Measurements from ENCODE around the gene CTTNBP2.

DNA sequence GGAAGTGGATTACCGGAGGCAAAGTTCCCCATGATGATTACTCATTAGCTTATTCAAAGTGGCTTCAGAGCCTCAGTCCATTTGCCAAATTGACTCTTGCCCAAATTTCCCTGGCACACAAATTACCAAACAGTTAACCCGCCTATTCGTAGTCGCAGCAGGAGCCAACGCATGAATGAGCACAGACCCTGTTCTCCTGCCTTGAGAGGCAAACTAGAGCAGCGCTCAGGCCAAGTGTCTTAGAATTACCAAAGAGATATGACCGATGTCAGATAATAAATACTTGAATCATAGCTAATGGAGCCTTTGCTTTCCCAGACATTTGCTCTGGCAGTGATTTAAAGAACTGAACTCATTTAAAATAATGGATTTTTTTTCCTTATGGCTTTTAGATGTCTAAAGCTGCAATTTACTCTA lies 64.9 kb downstream of the CTTNBP2 start:
- TF ChIP-seq JUN (IDR thresholded peaks at IDR 0.05) (no peak), CTCF (IDR thresholded peaks at IDR 0.05) (no peak), CHD2 (IDR thresholded peaks at IDR 0.05; ENCODE audit: low read length, partially characterized antibody) (no peak), EP300 (IDR thresholded peaks at IDR 0.05) (no peak), USF2 (IDR thresholded peaks at IDR 0.05) (no peak), POLR2A (IDR thresholded peaks at IDR 0.05; ENCODE audit: low read length) (no peak), FOXS1 (CRISPR knock-in tag; IDR thresholded peaks at IDR 0.05) (no peak), CEBPB (IDR thresholded peaks at IDR 0.05) (no peak), ZC3H11A (IDR thresholded peaks at IDR 0.05) (no peak)
- TF ChIP-seq, protein P1, sequence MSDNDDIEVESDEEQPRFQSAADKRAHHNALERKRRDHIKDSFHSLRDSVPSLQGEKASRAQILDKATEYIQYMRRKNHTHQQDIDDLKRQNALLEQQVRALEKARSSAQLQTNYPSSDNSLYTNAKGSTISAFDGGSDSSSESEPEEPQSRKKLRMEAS (IDR thresholded peaks at IDR 0.05): no peak
- TF ChIP-seq, protein P2, sequence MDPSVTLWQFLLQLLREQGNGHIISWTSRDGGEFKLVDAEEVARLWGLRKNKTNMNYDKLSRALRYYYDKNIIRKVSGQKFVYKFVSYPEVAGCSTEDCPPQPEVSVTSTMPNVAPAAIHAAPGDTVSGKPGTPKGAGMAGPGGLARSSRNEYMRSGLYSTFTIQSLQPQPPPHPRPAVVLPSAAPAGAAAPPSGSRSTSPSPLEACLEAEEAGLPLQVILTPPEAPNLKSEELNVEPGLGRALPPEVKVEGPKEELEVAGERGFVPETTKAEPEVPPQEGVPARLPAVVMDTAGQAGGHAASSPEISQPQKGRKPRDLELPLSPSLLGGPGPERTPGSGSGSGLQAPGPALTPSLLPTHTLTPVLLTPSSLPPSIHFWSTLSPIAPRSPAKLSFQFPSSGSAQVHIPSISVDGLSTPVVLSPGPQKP (IDR thresholded peaks at IDR 0.05; ENCODE audit: low read depth, low read length): no peak

Measured in A549 (cell line).